ENCODE data around the gene CHTF18. TPM values are rescaled to one million over a fixed set of nuclear protein-coding genes. Genes with fewer than 3 reads are reported as not detected.
A peak's percentile ranks its signal among the peaks of the same experiment; 100 is the strongest.

CHTF18 gene
- total and polyA plus RNA-seq, 8 donors, result 18.8 to 35.5 (median 24.4) TPM

DNA sequence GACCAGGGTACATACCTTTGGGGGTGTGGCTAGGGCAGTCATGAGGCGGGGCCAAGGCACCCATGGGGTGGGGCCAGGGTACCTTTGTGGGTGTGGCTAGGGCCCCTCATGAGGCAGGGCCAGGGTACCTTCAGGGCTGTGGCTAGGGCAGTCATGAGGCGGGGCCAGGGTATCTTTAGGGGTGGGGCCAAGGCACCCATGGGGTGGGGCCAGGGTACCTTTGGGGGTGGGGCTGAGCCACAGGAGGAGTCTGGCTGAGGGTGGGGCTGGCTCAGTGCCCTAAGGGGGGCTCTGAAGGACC is 8.7 kb downstream of the CHTF18 start:
- H3K9me3 ChIP-seq, result no peaks in the 10 kb centered on the region
- H3K27me3 ChIP-seq, result peaks cover 20 to 41% of the 10 kb centered on the region in 2 donors
- no peak overlapping the region for H3K4me3 ChIP-seq
- intact Hi-C loops (cut with DNase I), result no loop called here
- peaks cover 0 to 20% of the 10 kb centered on the region in 2 donors for H3K36me3 ChIP-seq
- TF ChIP-seq, protein P1, sequence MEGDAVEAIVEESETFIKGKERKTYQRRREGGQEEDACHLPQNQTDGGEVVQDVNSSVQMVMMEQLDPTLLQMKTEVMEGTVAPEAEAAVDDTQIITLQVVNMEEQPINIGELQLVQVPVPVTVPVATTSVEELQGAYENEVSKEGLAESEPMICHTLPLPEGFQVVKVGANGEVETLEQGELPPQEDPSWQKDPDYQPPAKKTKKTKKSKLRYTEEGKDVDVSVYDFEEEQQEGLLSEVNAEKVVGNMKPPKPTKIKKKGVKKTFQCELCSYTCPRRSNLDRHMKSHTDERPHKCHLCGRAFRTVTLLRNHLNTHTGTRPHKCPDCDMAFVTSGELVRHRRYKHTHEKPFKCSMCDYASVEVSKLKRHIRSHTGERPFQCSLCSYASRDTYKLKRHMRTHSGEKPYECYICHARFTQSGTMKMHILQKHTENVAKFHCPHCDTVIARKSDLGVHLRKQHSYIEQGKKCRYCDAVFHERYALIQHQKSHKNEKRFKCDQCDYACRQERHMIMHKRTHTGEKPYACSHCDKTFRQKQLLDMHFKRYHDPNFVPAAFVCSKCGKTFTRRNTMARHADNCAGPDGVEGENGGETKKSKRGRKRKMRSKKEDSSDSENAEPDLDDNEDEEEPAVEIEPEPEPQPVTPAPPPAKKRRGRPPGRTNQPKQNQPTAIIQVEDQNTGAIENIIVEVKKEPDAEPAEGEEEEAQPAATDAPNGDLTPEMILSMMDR (IDR thresholded peaks at IDR 0.05), result no peak
- no peaks in the 10 kb centered on the region for H3K4me1 ChIP-seq
- DNase-seq (no peak), ATAC-seq (no peak)
- no peak overlapping the region for H3K27ac ChIP-seq

DNA sequence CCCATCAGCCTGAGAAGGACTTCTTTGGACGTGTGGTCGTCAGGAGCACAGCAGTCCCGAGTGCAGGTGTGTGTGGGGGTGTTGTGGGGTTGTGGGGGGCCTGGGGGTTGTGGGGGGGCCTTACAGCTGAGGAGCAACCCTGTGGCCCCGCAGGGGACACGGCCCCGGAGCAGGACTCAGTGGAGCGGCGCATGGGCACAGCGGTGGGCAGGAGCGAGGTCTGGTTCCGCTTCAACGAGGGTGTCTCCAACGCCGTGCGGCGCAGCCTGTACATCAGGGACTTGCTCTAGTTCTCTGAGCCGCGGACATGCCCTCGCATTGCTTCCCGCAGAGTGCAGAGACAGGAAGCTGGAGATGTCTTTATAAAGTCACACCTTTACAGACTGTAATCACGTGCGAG is 9.3 kb downstream of the CHTF18 start:
- ATAC-seq (no peak), DNase-seq (no peak)
- H3K9me3 ChIP-seq, result no peaks in the 10 kb centered on the region
- peaks cover 0 to 13% of the 10 kb centered on the region in 2 donors for H3K36me3 ChIP-seq
- TF ChIP-seq, protein P1 (IDR thresholded peaks at IDR 0.05), result no peak
- no peak overlapping the region for H3K4me3 ChIP-seq
- no peak overlapping the region for H3K27ac ChIP-seq
- intact Hi-C loops (cut with DNase I), result no loop called here
- H3K4me1 ChIP-seq, result no peaks in the 10 kb centered on the region
- peaks cover 22 to 47% of the 10 kb centered on the region in 2 donors for H3K27me3 ChIP-seq

DNA sequence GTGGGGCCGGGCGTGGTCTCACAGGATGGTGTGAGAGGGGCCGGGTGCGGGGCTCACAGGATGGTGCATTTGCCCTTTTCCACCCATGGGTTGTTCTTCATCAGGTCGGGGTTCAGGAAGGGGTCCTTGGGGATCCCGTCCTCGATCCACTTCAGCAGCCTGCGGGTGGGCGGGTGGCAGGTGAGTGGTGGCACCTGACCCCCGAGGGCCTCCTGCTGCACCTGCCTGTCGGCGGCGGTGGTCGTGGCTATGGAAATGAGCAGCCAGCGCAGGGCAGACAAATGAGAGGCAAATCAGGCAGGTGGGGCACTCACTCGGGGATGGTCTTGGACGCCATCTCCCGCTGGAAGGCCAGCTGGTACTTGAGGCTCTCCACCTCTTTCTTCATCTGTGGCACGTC is 10.2 kb downstream of the CHTF18 start:
- ATAC-seq (no peak), DNase-seq (no peak)
- H3K27ac ChIP-seq, result no peak overlapping the region
- no peak overlapping the region for H3K4me3 ChIP-seq
- H3K27me3 ChIP-seq, result peaks cover 22 to 57% of the 10 kb centered on the region in 2 donors
- no peaks in the 10 kb centered on the region for H3K9me3 ChIP-seq
- TF ChIP-seq, protein P1 (IDR thresholded peaks at IDR 0.05), result no peak
- no peaks in the 10 kb centered on the region for H3K4me1 ChIP-seq
- H3K36me3 ChIP-seq, result peaks cover 0 to 4% of the 10 kb centered on the region in 2 donors
- intact Hi-C loops (cut with DNase I), result no loop called here

DNA sequence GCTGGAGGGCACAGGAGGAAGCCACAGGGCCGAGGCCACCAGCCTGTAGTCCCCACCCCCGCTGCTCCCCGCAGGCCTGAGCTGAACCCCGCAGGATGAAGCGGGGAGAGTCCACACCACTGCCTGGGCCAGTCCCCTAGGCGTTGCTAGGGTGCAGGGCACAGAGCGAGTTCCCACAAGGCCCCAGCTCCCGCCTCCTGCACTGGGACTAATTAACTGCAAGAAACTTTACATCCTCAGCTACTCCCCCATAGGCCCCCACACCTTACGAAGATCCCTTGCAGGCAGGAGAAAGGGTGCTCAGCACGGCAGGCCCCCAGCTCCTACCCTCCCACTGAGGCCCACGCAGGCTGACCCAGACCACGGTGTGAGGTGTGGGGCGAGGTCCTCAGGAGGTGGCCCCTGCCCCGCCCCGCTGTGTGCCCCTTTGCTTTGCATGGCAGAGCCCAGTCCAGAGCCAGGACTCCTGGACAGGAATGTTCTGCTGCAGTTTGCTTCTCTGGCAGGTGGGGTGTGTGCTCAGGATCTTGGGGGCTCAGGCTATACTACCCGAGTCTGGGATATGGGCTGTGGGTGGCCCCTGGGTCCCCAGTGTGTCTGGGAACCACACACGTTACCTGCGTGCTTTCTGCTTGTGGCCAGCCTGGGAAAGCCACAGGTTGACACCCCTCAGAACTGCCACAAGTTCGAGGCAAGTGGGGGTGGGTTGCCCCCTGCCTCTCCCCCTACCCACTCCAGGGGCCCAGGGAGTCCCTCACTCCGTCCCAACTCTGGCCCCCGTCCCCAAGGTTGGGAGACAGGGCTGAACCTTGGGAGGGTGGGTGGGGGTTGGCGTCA is 10.9 kb downstream of the CHTF18 start:
- Histone ChIP-seq H3K4me3 (no peak overlapping the region), H3K36me3 (no peaks in the 10 kb centered on the region), H3K27me3 (peaks cover 22 to 57% of the 10 kb centered on the region in 2 donors), H3K27ac (no peak overlapping the region), H3K9me3 (no peaks in the 10 kb centered on the region), H3K4me1 (no peaks in the 10 kb centered on the region)
- intact Hi-C loops (cut with DNase I), result no loop called here
- TF ChIP-seq, protein P1 (IDR thresholded peaks at IDR 0.05), result no peak
- DNase-seq (no peak), ATAC-seq (no peak)

DNA sequence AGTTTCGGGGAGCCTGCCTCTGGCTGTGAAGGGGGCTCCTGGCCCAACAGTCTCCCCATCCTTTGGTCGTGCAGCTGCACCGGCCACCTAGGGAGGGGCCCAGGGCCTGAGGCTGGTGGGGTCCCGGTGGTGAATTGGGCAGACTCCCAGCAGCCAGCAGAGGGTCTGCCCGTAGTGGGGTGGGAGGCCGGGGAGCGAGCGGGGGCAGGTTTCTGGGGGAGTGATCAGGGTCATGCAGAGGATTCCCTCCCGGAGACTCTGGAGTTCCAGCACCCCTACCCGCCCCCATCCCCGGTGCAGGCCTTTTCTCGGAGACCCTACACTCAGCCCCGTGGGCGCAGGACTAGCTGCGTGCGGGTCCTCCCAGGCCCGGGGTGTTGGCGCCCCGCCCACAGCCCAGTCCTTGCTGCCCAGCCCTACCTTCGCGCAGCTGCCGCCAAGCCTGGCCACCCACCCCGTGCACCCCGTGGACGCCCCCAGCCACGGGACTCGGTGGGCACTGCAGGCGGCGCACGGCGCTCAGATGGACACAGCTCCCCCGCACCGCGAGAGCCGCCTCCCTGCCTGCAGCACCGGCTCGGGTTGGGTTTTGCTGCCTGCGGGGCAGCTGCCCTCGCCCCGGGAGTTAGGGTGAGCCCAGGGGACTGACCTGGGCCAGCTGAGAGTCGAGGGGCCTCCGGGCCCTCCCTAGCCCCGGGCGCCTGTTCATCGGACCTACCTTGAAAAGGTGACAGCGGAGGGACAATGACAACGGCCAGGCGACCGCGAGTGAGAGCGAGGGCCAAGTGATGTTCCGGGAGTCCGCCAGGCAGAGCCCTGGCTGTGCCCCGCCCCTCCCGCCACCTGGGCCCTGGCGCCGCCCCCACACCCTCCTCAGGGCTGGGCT is 11.8 kb downstream of the CHTF18 start, which contains the start of gene GNG13:
Gene GNG13, minus strand, starts transcription at position 787 of the 886 bp plus-strand sequence. CDS start 1,657 bp downstream, outside the sequence.
- Histone ChIP-seq H3K9me3 (no peaks in the 10 kb centered on the region), H3K27ac (no peak within 1 kb of the TSS), H3K27me3 (peaks cover 22 to 60% of the 10 kb centered on the region in 2 donors), H3K4me3 (no peak within 1 kb of the TSS), H3K4me1 (no peaks in the 10 kb centered on the region), H3K36me3 (no peaks in the 10 kb centered on the region)
- DNase-seq, result no peak
- TF ChIP-seq, protein P1 (IDR thresholded peaks at IDR 0.05), result no peak
- intact Hi-C loops (cut with DNase I), result no loop called here
- ATAC-seq, result peak; percentile 9
